ENCODE data around the gene PRAC1. TPM values are rescaled to one million over a fixed set of nuclear protein-coding genes. Genes with fewer than 3 reads are reported as not detected.
A peak's percentile ranks its signal among the peaks of the same experiment; 100 is the strongest.

Gene PRAC1
- total and polyA plus RNA-seq, 10 of the 15 experiments (the other 5 are each of a cell fraction or from before 2014, with no cell fraction given), result not detected

DNA sequence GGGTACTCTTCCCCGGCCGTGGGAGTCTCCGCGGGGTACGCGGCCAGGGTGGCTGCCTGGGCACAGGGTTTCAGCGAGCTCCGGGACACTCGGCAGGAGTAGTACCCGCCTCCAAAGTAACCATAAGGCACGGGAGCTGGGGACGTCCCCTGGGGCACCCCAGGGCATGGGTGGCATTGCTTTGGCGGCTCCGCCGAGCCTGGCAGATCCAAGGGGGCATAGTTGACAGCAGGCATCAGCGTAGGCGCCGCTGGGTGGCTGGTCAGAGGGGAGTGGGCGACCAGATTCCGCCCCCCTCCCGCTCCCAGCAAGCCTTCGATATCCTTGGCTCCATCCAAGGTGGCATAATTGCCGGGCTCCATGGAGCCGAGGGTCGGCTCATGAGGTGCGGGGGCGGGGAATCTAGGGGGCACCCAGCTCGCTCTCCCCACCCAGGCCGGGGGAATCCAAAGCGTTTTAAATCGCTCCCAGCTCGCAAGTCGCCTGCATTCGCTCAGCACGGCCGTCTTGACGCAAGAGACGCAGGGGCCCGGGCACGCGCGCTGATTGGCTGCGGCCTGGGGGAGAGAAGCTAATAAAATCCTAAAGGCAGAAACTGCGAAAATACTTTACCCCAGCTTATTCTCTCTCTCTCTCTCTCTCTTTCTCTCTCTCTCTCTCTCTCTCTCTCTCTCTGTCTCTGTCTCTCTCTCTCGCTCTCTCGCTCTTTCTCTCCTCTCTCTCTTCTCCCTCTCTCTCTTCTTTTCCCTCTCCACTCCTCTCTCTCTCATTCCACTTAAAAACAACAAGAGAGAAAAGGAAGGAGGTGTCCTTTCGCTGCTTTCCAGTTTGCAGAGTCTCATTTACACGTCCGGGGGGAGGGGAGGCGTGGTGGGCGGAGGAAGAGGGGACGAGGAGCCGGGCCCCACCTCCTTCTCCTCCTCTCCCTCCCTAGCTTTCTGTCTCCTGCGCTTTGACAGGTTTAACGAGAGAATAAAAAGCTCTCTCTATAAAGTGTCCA lies 6.2 kb upstream of the PRAC1 start, which contains the start of gene HOXB13:
HOXB13 (minus strand) TSS at position 519 of the 1,000 bp plus-strand sequence; CDS start at position 362, 157 bp downstream.
- TF ChIP-seq, protein P1, sequence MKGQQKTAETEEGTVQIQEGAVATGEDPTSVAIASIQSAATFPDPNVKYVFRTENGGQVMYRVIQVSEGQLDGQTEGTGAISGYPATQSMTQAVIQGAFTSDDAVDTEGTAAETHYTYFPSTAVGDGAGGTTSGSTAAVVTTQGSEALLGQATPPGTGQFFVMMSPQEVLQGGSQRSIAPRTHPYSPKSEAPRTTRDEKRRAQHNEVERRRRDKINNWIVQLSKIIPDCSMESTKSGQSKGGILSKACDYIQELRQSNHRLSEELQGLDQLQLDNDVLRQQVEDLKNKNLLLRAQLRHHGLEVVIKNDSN (IDR thresholded peaks at IDR 0.05; ENCODE audit: borderline replicate concordance, extremely low read length, insufficient read depth, low read depth, low read length), result no peak
- TF ChIP-seq SUZ12 (IDR thresholded peaks at IDR 0.05; ENCODE audit: unreplicated experiment), result peak; percentile 23
- TF ChIP-seq KDM1A (IDR thresholded peaks at IDR 0.05; ENCODE audit: borderline replicate concordance), result no peak
- no peak for TF ChIP-seq SREBF1 (IDR thresholded peaks at IDR 0.05; ENCODE audit: low read length)
- no peak for TF ChIP-seq KLF5 (IDR thresholded peaks at IDR 0.05; ENCODE audit: partially characterized antibody)
- DNase-seq (ENCODE audit: low read depth, low spot score) (no peak), ATAC-seq (no peak), FAIRE-seq (no peak)
- ChIA-PET CTCF (interaction anchor here (0.7 to 6.4 kb wide), 4 partner anchors 13 to 150 kb away, joined by 3 to 108 read pairs (median 3); no protein-coding TSS in a partner anchor), SMC1A (ENCODE audit: uncharacterized antibody, unreplicated experiment) (no interaction called here), RAD21 (ENCODE audit: unreplicated experiment) (interaction anchor here (1.2 kb wide), 1 partner anchor 151 kb away, joined by 5 read pairs; no protein-coding TSS in a partner anchor), POLR2A (no interaction called here)
- Histone ChIP-seq H2AFZ (ENCODE audit: control insufficient read depth, low read depth, low read length) (no peak within 1 kb of the TSS), H3K4me1 (ENCODE audit: control insufficient read depth, insufficient read depth, low read length) (no peaks in the 10 kb centered on the region; the same call in 1 of the 2 replicates), H3K79me2 (ENCODE audit: control insufficient read depth, insufficient read depth, low read length) (no peaks in the 10 kb centered on the region), H3K27ac (ENCODE audit: control insufficient read depth, insufficient read depth) (no peak within 1 kb of the TSS), H3K4me3 (no peak within 1 kb of the TSS), H3K4me2 (ENCODE audit: control insufficient read depth, insufficient read depth) (no peak within 1 kb of the TSS), H4K20me1 (ENCODE audit: control insufficient read depth, insufficient read depth) (no peaks in the 10 kb centered on the region), H3K27me3 (replicated peaks in 1 of 2; ENCODE audit: control insufficient read depth in 2 of 2, insufficient read depth in 2 of 2, low read length in 1 of 2) (peaks cover 26 to 45% of the 10 kb centered on the region in 2 experiments), H3K9ac (ENCODE audit: control insufficient read depth, insufficient read depth, low read length) (no peak within 1 kb of the TSS), H3K36me3 (ENCODE audit: control insufficient read depth in 2 of 2, insufficient read depth in 2 of 2, low read length in 1 of 2) (no peaks in the 10 kb centered on the region), H3K9me3 (replicated peaks; ENCODE audit: control insufficient read depth, insufficient read depth, low read length) (no peaks in the 10 kb centered on the region)
- WGBS (ENCODE audit: insufficient coverage, insufficient replicate concordance, low lambda C conversion rate, missing lambda C conversion rate), result 20% methylated on average over 46 of the region's 55 CpGs
- in situ Hi-C loops (cut with MboI), result loop anchor here (5.0 kb wide), 1 partner anchor 154 kb away; no protein-coding TSS in a partner anchor
- BruUV-seq (replicated peaks), result no TSS peak
- intact Hi-C loops (cut with micrococcal nuclease; ENCODE audit: unreplicated experiment), result no loop called here

Data from GM12878 (cell line).